ENCODE measurements around the gene FAM53B. TPM values are rescaled to one million over a fixed set of nuclear protein-coding genes. Genes with fewer than 3 reads are reported as not detected.

FAM53B gene
- total RNA-seq, 2 experiments from 2014 or later = 56.6 to 58.5 TPM

DNA sequence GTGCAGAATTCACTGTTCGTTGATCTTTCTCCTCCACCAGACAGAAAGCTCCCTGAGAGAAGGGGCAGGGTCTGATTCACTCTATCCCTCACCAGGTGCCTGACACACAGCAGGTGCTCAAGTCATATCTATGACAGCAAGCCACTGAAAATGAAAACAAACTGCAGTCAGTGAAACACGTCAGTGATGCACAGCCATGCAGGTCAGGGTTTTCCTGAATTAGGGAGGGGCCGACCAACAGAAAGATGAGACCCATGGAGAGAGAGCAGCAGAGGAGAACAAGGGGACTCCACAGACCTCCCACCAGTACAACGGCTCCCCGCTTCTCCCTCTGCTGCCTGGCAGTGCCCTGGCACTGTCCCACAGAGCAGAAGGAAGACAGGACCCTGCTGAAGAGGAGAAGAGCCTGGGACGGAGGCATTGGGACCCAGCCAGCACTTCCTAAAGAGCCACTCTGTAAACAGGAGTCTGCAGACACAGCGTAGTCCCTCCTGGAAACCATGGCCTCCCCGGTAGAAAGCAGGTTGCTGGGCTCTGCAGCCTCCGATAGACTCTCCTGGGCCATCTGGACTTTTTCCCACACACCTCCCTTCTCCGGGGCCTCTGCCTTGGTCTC, 50.3 kb downstream of the FAM53B start:
- Histone ChIP-seq H3K4me1 (ENCODE audit: insufficient read depth, low read length, poor library complexity, severe bottlenecking) (peaks cover 33% of the 10 kb centered on the region), H2AFZ (ENCODE audit: low read length) (no peak overlapping the region), H3K9me2 (ENCODE audit: insufficient read depth, low read length) (no peaks in the 10 kb centered on the region), H3K27ac (ENCODE audit: low read depth, low read length, poor library complexity, severe bottlenecking) (no peak overlapping the region), H4K20me1 (ENCODE audit: insufficient read depth, low read length) (no peaks in the 10 kb centered on the region), H3K4me3 (ENCODE audit: low read depth, low read length, poor library complexity, severe bottlenecking) (no peak overlapping the region), H3K36me3 (ENCODE audit: insufficient read depth, low read length) (peaks cover 88% of the 10 kb centered on the region), H3K79me2 (ENCODE audit: insufficient read depth, low read depth, low read length) (no peaks in the 10 kb centered on the region; the same call in 1 of the 2 replicates), H3K4me2 (ENCODE audit: low read length) (no peak overlapping the region), H3K9me3 (ENCODE audit: low read length) (no peaks in the 10 kb centered on the region)
- CTCF ChIA-PET (ENCODE audit: unreplicated experiment) = no interaction called here
- intact Hi-C loops (cut with micrococcal nuclease; ENCODE audit: unreplicated experiment) = no loop called here
- BruUV-seq (replicated peaks) = no TSS peak
- POLR2A ChIA-PET = no interaction called here
- DNase-seq (ENCODE audit: low spot score) = no peak
- TF ChIP-seq, protein P1, sequence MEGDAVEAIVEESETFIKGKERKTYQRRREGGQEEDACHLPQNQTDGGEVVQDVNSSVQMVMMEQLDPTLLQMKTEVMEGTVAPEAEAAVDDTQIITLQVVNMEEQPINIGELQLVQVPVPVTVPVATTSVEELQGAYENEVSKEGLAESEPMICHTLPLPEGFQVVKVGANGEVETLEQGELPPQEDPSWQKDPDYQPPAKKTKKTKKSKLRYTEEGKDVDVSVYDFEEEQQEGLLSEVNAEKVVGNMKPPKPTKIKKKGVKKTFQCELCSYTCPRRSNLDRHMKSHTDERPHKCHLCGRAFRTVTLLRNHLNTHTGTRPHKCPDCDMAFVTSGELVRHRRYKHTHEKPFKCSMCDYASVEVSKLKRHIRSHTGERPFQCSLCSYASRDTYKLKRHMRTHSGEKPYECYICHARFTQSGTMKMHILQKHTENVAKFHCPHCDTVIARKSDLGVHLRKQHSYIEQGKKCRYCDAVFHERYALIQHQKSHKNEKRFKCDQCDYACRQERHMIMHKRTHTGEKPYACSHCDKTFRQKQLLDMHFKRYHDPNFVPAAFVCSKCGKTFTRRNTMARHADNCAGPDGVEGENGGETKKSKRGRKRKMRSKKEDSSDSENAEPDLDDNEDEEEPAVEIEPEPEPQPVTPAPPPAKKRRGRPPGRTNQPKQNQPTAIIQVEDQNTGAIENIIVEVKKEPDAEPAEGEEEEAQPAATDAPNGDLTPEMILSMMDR (conservative IDR thresholded peaks at IDR 0.05; ENCODE audit: low read length) = no peak

DNA sequence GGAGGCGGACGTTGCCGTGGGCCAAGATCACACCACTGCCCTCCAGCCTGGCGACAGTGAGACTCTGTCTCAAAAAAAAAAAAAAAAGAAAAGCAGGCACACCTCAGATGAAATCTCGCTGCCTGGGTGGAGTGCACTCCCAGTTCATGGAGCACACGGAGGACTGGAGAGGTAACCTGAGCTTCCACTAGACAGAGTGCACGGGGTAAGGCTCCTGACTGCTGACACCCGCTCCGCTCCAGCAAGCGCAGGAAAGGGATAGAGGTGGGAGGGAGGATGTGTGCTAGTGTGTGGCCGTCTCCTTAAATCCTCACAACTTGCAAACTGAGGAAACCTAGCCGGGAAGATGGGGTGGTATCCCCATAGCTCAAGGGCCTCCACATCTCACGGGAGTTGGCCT, 50.8 kb downstream of the FAM53B start:
- Histone ChIP-seq H3K27ac (ENCODE audit: low read depth, low read length, poor library complexity, severe bottlenecking) (no peak overlapping the region), H3K4me1 (ENCODE audit: insufficient read depth, low read length, poor library complexity, severe bottlenecking) (peaks cover 27% of the 10 kb centered on the region), H3K79me2 (ENCODE audit: insufficient read depth, low read depth, low read length) (no peaks in the 10 kb centered on the region; the same call in 1 of the 2 replicates), H3K9me3 (ENCODE audit: low read length) (no peaks in the 10 kb centered on the region), H3K4me3 (ENCODE audit: low read depth, low read length, poor library complexity, severe bottlenecking) (no peak overlapping the region), H2AFZ (ENCODE audit: low read length) (no peak overlapping the region), H3K9me2 (ENCODE audit: insufficient read depth, low read length) (no peaks in the 10 kb centered on the region), H3K36me3 (ENCODE audit: insufficient read depth, low read length) (peaks cover 87% of the 10 kb centered on the region), H4K20me1 (ENCODE audit: insufficient read depth, low read length) (no peaks in the 10 kb centered on the region), H3K4me2 (ENCODE audit: low read length) (no peak overlapping the region)
- BruUV-seq (replicated peaks) = no TSS peak
- DNase-seq (ENCODE audit: low spot score) = no peak
- TF ChIP-seq, protein P1 (conservative IDR thresholded peaks at IDR 0.05; ENCODE audit: low read length) = no peak
- no peak for TF ChIP-seq EZH2phosphoT487 (IDR thresholded peaks at IDR 0.05; ENCODE audit: borderline replicate concordance, low read depth, low read length)
- POLR2A ChIA-PET = no interaction called here
- intact Hi-C loops (cut with micrococcal nuclease; ENCODE audit: unreplicated experiment) = no loop called here
- CTCF ChIA-PET (ENCODE audit: unreplicated experiment) = no interaction called here

DNA sequence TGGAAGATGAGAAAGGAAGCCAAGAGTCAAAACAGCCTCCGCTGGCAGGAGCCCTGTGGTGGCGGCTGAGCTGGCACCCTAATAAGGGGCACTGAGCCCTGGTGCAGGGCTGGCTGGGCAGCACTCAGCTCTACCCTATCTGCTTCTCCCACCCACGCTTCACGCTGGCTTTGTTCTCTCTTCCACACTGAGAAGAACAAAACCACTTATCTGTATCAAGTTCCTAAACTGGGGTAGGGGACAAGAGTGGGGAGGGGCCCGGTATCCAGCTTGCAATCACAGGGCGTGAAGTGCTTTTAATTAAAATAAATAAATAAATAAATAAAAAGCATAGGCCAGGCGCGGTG, 52.1 kb downstream of the FAM53B start:
- H3K4me2 ChIP-seq (ENCODE audit: low read length) = no peak overlapping the region
- H3K9me3 ChIP-seq (ENCODE audit: low read length) = no peaks in the 10 kb centered on the region
- ChIA-PET POLR2A (interaction anchor here (1.1 kb wide), 1 partner anchor 9 kb away, joined by 3 read pairs; no protein-coding TSS in a partner anchor), CTCF (ENCODE audit: unreplicated experiment) (no interaction called here)
- H3K4me3 ChIP-seq (ENCODE audit: low read depth, low read length, poor library complexity, severe bottlenecking) = no peak overlapping the region
- no peak overlapping the region for H2AFZ ChIP-seq (ENCODE audit: low read length)
- H3K36me3 ChIP-seq (ENCODE audit: insufficient read depth, low read length) = peaks cover 89% of the 10 kb centered on the region
- no peak for DNase-seq (ENCODE audit: low spot score)
- H3K79me2 ChIP-seq (ENCODE audit: insufficient read depth, low read depth, low read length) = no peaks in the 10 kb centered on the region
- no peaks in the 10 kb centered on the region for H3K9me2 ChIP-seq (ENCODE audit: insufficient read depth, low read length)
- BruUV-seq (replicated peaks) = no TSS peak
- H3K27ac ChIP-seq (ENCODE audit: low read depth, low read length, poor library complexity, severe bottlenecking) = no peak overlapping the region
- H4K20me1 ChIP-seq (ENCODE audit: insufficient read depth, low read length) = no peaks in the 10 kb centered on the region
- peaks cover 14% of the 10 kb centered on the region for H3K4me1 ChIP-seq (ENCODE audit: insufficient read depth, low read length, poor library complexity, severe bottlenecking)
- intact Hi-C loops (cut with micrococcal nuclease; ENCODE audit: unreplicated experiment) = no loop called here
- TF ChIP-seq EZH2phosphoT487 (IDR thresholded peaks at IDR 0.05; ENCODE audit: borderline replicate concordance, low read depth, low read length) = no peak
- TF ChIP-seq, protein P1 (conservative IDR thresholded peaks at IDR 0.05; ENCODE audit: low read length) = no peak
